WTC11 (cell line): ENCODE results near the gene AATK. TPM values are rescaled to one million over a fixed set of nuclear protein-coding genes. Genes with fewer than 3 reads are reported as not detected.
A peak's percentile ranks its signal among the peaks of the same experiment; 100 is the strongest.

Experiments used
- ATAC-seq: fragments of 200-7000 bp; cut with Tn5 transposase; 2 replicates; pipeline ENCODE4 v1.10.0; 2021; ENCODE audit warnings: mild to moderate bottlenecking, moderate library complexity
- CTCF ChIA-PET: fragments of 300-600 bp; sonication (Branson Sonifier 250); formaldehyde crosslinking; loops from one replicate; lab custom pipeline; 2021; ENCODE audit warnings: antibody characterized with exemption; lab: Charles Lee
- POLR2A ChIA-PET: fragments of 350-600 bp; sonication (Branson Sonifier 250); formaldehyde crosslinking; loops from one replicate; lab custom pipeline; 2021; ENCODE audit warnings: antibody characterized with exemption; lab: Charles Lee
- DNase-seq: peaks from one replicate; pipeline ENCODE4 v3.0.0; 2021; ENCODE audit warnings: low spot score
- H3K27ac Mint-ChIP-seq: 2 replicates; pipeline ENCODE4 v1.8.0; 2021; ENCODE audit warnings: mixed read lengths
- H3K27me3 Mint-ChIP-seq: 2 replicates; pipeline ENCODE4 v1.8.0; 2021; ENCODE audit warnings: low read depth, mild to moderate bottlenecking, moderate library complexity, mixed read lengths
- H3K36me3 Mint-ChIP-seq: 2 replicates; pipeline ENCODE4 v1.8.0; 2021; ENCODE audit warnings: mixed read lengths
- H3K4me1 Mint-ChIP-seq: 2 replicates; pipeline ENCODE4 v1.8.0; 2022; ENCODE audit warnings: mixed read lengths
- H3K4me3 Mint-ChIP-seq: 2 replicates; pipeline ENCODE4 v1.8.0; 2021; ENCODE audit warnings: mild to moderate bottlenecking, moderate library complexity, mixed read lengths
- H3K9me3 Mint-ChIP-seq: 2 replicates; pipeline ENCODE4 v1.8.0; 2021; ENCODE audit warnings: mixed read lengths
- AFF4 ChIP-seq: sonication (generic); formaldehyde crosslinking; IDR thresholded peaks from 2 replicates; pipeline ENCODE4 v1.8.1; 2023; ENCODE audit warnings: mild to moderate bottlenecking, missing genetic modification reagents, borderline replicate concordance
- ATF1 ChIP-seq: sonication (generic); formaldehyde crosslinking; IDR thresholded peaks from 2 replicates; pipeline ENCODE4 v1.8.1; 2023; ENCODE audit warnings: mild to moderate bottlenecking, moderate library complexity, missing genetic modification reagents
- CBFB ChIP-seq: sonication (generic); formaldehyde crosslinking; IDR thresholded peaks from 2 replicates; pipeline ENCODE4 v1.8.1; 2022; ENCODE audit warnings: mild to moderate bottlenecking, low read depth, missing genetic modification reagents
- ELF4 ChIP-seq: sonication (generic); formaldehyde crosslinking; IDR thresholded peaks from 2 replicates; pipeline ENCODE4 v1.8.1; 2022; ENCODE audit warnings: low read depth, mild to moderate bottlenecking, moderate library complexity, missing genetic modification reagents
- HMGXB4 ChIP-seq: sonication (generic); formaldehyde crosslinking; IDR thresholded peaks from 2 replicates; pipeline ENCODE4 v1.8.1; 2023; ENCODE audit warnings: mild to moderate bottlenecking, moderate library complexity, missing genetic modification reagents
- MAX ChIP-seq: sonication (generic); formaldehyde crosslinking; IDR thresholded peaks from 2 replicates; pipeline ENCODE4 v1.8.0; 2022; ENCODE audit warnings: mild to moderate bottlenecking, missing genetic modification reagents
- NFATC4 ChIP-seq: fragments of 250-450 bp; sonication (Bioruptor Pico); IDR thresholded peaks from 2 replicates; pipeline ENCODE4 v1.9.0; 2021; ENCODE audit warnings: mild to moderate bottlenecking
- OVOL2 ChIP-seq: fragments of 250-450 bp; sonication (Bioruptor Pico); IDR thresholded peaks from 2 replicates; pipeline ENCODE4 v1.9.0; 2021; ENCODE audit warnings: mild to moderate bottlenecking, borderline replicate concordance
- PRDM15 ChIP-seq: sonication (generic); formaldehyde crosslinking; IDR thresholded peaks from 2 replicates; pipeline ENCODE4 v1.8.0; 2022; ENCODE audit warnings: missing genetic modification reagents
- SOX15 ChIP-seq: fragments of 250-450 bp; sonication (Bioruptor Pico); IDR thresholded peaks from 2 replicates; pipeline ENCODE4 v1.9.0; 2021; ENCODE audit warnings: mild to moderate bottlenecking
- ZBTB21 ChIP-seq: sonication (generic); formaldehyde crosslinking; IDR thresholded peaks from 2 replicates; pipeline ENCODE4 v1.8.1; 2023; ENCODE audit warnings: mild to moderate bottlenecking, missing genetic modification reagents, borderline replicate concordance
- ZNF281 ChIP-seq: sonication (generic); formaldehyde crosslinking; IDR thresholded peaks from 2 replicates; pipeline ENCODE4 v1.8.0; 2023; ENCODE audit warnings: mild to moderate bottlenecking, missing genetic modification reagents
- total RNA-seq: library from RNA; stranded (reverse); gene quantifications from 3 replicates; pipeline ENCODE4 v1.2.3, GENCODE V29; 2021
- TF ChIP-seq, protein P1 (sequence below): fragments of 250-450 bp; sonication (Bioruptor Pico); IDR thresholded peaks from 2 replicates; pipeline ENCODE4 v1.8.0; 2021; ENCODE audit warnings: mild to moderate bottlenecking
- TF ChIP-seq, protein P2 (sequence below): sonication (generic); formaldehyde crosslinking; IDR thresholded peaks from 2 replicates; pipeline ENCODE4 v1.8.0; 2022; ENCODE audit warnings: mild to moderate bottlenecking, missing genetic modification reagents
- TF ChIP-seq, protein P3 (sequence below): fragments of 250-450 bp; sonication (Bioruptor Pico); IDR thresholded peaks from 2 replicates; pipeline ENCODE4 v2.1.2; 2022; ENCODE audit warnings: mild to moderate bottlenecking, moderate library complexity

AATK gene
- total RNA-seq, 1 experiment from 2014 or later, result 2.9 TPM

- Mint-ChIP-seq H3K4me3 (no peak overlapping the region), H3K27ac (peak overlapping the region; percentile 57; the same call in 1 of the 2 replicates), H3K4me1 (no peaks in the 10 kb centered on the region), H3K9me3 (no peaks in the 10 kb centered on the region), H3K27me3 (no peaks in the 10 kb centered on the region), H3K36me3 (no peaks in the 10 kb centered on the region)
- ChIA-PET POLR2A (no interaction called here), CTCF (interaction anchor here (2.2 kb wide), 1 partner anchor 8 kb away, joined by 8 read pairs; no protein-coding TSS in a partner anchor)
- ATAC-seq (no peak), DNase-seq (no peak)
- TF ChIP-seq OVOL2 (CRISPR knock-in tag) (no peak), ELF4 (CRISPR knock-in tag) (no peak), ZBTB21 (CRISPR knock-in tag) (no peak), CBFB (CRISPR knock-in tag) (no peak), SOX15 (CRISPR knock-in tag) (no peak), HMGXB4 (CRISPR knock-in tag) (no peak), AFF4 (CRISPR knock-in tag) (no peak), ZNF281 (CRISPR knock-in tag) (no peak), PRDM15 (CRISPR knock-in tag) (no peak)
Observed at GRCh38 chr17:81109957-81110356, 56.1 kb downstream of the AATK start.

GRCh38 chr17:81108220-81108619 lies 57.8 kb downstream of the AATK start:
- ChIA-PET POLR2A (no interaction called here), CTCF (no interaction called here)
- TF ChIP-seq MAX (CRISPR knock-in tag) (no peak), NFATC4 (CRISPR knock-in tag) (no peak), ATF1 (CRISPR knock-in tag) (no peak)
- TF ChIP-seq, protein P1, sequence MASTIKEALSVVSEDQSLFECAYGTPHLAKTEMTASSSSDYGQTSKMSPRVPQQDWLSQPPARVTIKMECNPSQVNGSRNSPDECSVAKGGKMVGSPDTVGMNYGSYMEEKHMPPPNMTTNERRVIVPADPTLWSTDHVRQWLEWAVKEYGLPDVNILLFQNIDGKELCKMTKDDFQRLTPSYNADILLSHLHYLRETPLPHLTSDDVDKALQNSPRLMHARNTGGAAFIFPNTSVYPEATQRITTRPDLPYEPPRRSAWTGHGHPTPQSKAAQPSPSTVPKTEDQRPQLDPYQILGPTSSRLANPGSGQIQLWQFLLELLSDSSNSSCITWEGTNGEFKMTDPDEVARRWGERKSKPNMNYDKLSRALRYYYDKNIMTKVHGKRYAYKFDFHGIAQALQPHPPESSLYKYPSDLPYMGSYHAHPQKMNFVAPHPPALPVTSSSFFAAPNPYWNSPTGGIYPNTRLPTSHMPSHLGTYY, result no peak
- TF ChIP-seq, protein P2, sequence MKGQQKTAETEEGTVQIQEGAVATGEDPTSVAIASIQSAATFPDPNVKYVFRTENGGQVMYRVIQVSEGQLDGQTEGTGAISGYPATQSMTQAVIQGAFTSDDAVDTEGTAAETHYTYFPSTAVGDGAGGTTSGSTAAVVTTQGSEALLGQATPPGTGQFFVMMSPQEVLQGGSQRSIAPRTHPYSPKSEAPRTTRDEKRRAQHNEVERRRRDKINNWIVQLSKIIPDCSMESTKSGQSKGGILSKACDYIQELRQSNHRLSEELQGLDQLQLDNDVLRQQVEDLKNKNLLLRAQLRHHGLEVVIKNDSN, result no peak
- TF ChIP-seq, protein P3, sequence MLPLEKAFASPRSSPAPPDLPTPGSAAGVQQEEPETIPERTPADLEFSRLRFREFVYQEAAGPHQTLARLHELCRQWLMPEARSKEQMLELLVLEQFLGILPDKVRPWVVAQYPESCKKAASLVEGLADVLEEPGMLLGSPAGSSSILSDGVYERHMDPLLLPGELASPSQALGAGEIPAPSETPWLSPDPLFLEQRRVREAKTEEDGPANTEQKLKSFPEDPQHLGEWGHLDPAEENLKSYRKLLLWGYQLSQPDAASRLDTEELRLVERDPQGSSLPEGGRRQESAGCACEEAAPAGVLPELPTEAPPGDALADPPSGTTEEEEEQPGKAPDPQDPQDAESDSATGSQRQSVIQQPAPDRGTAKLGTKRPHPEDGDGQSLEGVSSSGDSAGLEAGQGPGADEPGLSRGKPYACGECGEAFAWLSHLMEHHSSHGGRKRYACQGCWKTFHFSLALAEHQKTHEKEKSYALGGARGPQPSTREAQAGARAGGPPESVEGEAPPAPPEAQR, result no peak
- H3K27ac Mint-ChIP-seq, result no peak overlapping the region
- no peaks in the 10 kb centered on the region for H3K4me1 Mint-ChIP-seq
- H3K4me3 Mint-ChIP-seq, result no peak overlapping the region
- H3K9me3 Mint-ChIP-seq, result no peaks in the 10 kb centered on the region
- no peaks in the 10 kb centered on the region for H3K27me3 Mint-ChIP-seq
- DNase-seq, result no peak
- no peak for ATAC-seq
- no peaks in the 10 kb centered on the region for H3K36me3 Mint-ChIP-seq
